ENCODE measurements around the gene ZFTA. TPM values are rescaled to one million over a fixed set of nuclear protein-coding genes. Genes with fewer than 3 reads are reported as not detected.

Gene ZFTA
- total and polyA plus RNA-seq, 2 experiments from 2014 or later: 8.3 to 36.6 TPM

GRCh38 chr11:63769714-63770455 lies 1.3 kb upstream of the ZFTA start:
- no peak overlapping the region for H3K27ac Mint-ChIP-seq
- H3K4me3 Mint-ChIP-seq: peak overlapping the region; percentile 80
- Histone ChIP-seq H3K9me2 (ENCODE audit: insufficient read depth) (no peaks in the 10 kb centered on the region), H3K27ac (ENCODE audit: low read depth) (no peak overlapping the region), H3F3A (replicated peaks; ENCODE audit: low read depth) (0 out of 2 replicates have a peak, but pooled peaks cover 12% of the 10 kb centered on the region), H2AFZ (peak overlapping the region; percentile 78), H3K36me3 (ENCODE audit: insufficient read depth) (no peaks in the 10 kb centered on the region), H4K20me1 (replicated peaks; ENCODE audit: insufficient read depth) (peaks cover 12% of the 10 kb centered on the region), H3K4me1 (ENCODE audit: insufficient read depth) (peaks cover 32% of the 10 kb centered on the region), H3K4me3 (peak overlapping the region; percentile 75), H3K79me2 (replicated peaks; ENCODE audit: insufficient read depth) (peaks cover 23% of the 10 kb centered on the region), H3K27me3 (ENCODE audit: insufficient read depth) (peaks cover 36% of the 10 kb centered on the region), H3K4me2 (peak overlapping the region; percentile 95)
- H3K4me1 Mint-ChIP-seq: peaks cover 35% of the 10 kb centered on the region
- peak; percentile 3 for ATAC-seq
- TF ChIP-seq ZNF462 (CRISPR knock-in tag; IDR thresholded peaks at IDR 0.05): no peak
- TF ChIP-seq ETS1 (IDR thresholded peaks at IDR 0.05): no peak
- no peak for TF ChIP-seq EZH2phosphoT487 (IDR thresholded peaks at IDR 0.05; ENCODE audit: unreplicated experiment)
- TF ChIP-seq JUNB (IDR thresholded peaks at IDR 0.05; ENCODE audit: unreplicated experiment): no peak
- TF ChIP-seq POLR2AphosphoS5 (IDR thresholded peaks at IDR 0.05; ENCODE audit: low read depth): no peak
- no peak for TF ChIP-seq ZNF114 (CRISPR knock-in tag; IDR thresholded peaks at IDR 0.05)
- no peak for TF ChIP-seq CTCF (conservative IDR thresholded peaks at IDR 0.05; ENCODE audit: low read depth in 2 of 2)
- no peak for TF ChIP-seq NANOG (IDR thresholded peaks at IDR 0.05; ENCODE audit: borderline replicate concordance)
- TF ChIP-seq CREB1 (CRISPR knock-in tag; IDR thresholded peaks at IDR 0.05; ENCODE audit: low read depth): no peak
- no peak for TF ChIP-seq STAT1 (IDR thresholded peaks at IDR 0.05; ENCODE audit: unreplicated experiment)
- peaks cover 40% of the 10 kb centered on the region for H3K27me3 Mint-ChIP-seq (ENCODE audit: insufficient read depth, low read depth, poor library complexity)
- peaks cover 3% of the 10 kb centered on the region; the same call in 1 of the 3 replicates for H3K9me3 Mint-ChIP-seq
- peaks cover 14% of the 10 kb centered on the region; the same call in 2 of the 3 replicates for H3K36me3 Mint-ChIP-seq (ENCODE audit: low read depth)
- peak; percentile 58 for DNase-seq (ENCODE audit: low spot score)

Measured in GM23338 (cell line).